SK-N-SH treated with all-trans-retinoic acid at 6 μM for 48 hours (cell line): Measurements from ENCODE around the gene POLR2C.

Experiments used
- ARNTL ChIP-seq: fragments of 450-650 bp; formaldehyde crosslinking; IDR thresholded peaks from 2 replicates; pipeline ENCODE4 v1.5.0; 2020; ENCODE audit warnings: low read depth, mild to moderate bottlenecking, moderate library complexity, borderline replicate concordance
- RARB ChIP-seq: fragments of 250-450 bp; sonication (Bioruptor Pico); IDR thresholded peaks from 2 replicates; pipeline ENCODE4 v1.8.0; 2021; ENCODE audit warnings: mild to moderate bottlenecking, moderate library complexity
- SNAI2 ChIP-seq: fragments of 250-450 bp; sonication (Bioruptor Pico); IDR thresholded peaks from 2 replicates; pipeline ENCODE4 v1.5.0; 2020; ENCODE audit warnings: mild to moderate bottlenecking, moderate library complexity
- TOX ChIP-seq: fragments of 250-450 bp; sonication (Bioruptor Pico); IDR thresholded peaks from 2 replicates; pipeline ENCODE4 v1.8.0; 2021; ENCODE audit warnings: mild to moderate bottlenecking, moderate library complexity, borderline replicate concordance
- ZC3H10 ChIP-seq: fragments of 250-450 bp; sonication (Bioruptor Pico); IDR thresholded peaks from 2 replicates; pipeline ENCODE4 v1.5.1; 2021; ENCODE audit warnings: mild to moderate bottlenecking, moderate library complexity
- ZFP3 ChIP-seq: fragments of 250-450 bp; sonication (Bioruptor Pico); IDR thresholded peaks from 2 replicates; pipeline ENCODE4 v1.5.0; 2020; ENCODE audit warnings: mild to moderate bottlenecking, moderate library complexity
- ZNF565 ChIP-seq: fragments of 450-650 bp; formaldehyde crosslinking; conservative IDR thresholded peaks from 2 replicates; pipeline ENCODE4 v1.5.0; 2020; ENCODE audit warnings: low read depth, mild to moderate bottlenecking, moderate library complexity
- TF ChIP-seq, protein P1 (sequence below): fragments of 250-450 bp; sonication (Bioruptor Pico); IDR thresholded peaks from 2 replicates; pipeline ENCODE4 v1.5.1; 2021; ENCODE audit warnings: mild to moderate bottlenecking, moderate library complexity
- TF ChIP-seq, protein P2 (sequence below): fragments of 250-450 bp; sonication (Bioruptor Pico); IDR thresholded peaks from 2 replicates; pipeline ENCODE4 v1.8.0; 2020; ENCODE audit warnings: mild to moderate bottlenecking, moderate library complexity, borderline replicate concordance
- TF ChIP-seq, protein P3 (sequence below): fragments of 250-450 bp; sonication (Bioruptor Pico); IDR thresholded peaks from 2 replicates; pipeline ENCODE4 v1.5.1; 2020; ENCODE audit warnings: low read depth, mild to moderate bottlenecking, moderate library complexity

DNA sequence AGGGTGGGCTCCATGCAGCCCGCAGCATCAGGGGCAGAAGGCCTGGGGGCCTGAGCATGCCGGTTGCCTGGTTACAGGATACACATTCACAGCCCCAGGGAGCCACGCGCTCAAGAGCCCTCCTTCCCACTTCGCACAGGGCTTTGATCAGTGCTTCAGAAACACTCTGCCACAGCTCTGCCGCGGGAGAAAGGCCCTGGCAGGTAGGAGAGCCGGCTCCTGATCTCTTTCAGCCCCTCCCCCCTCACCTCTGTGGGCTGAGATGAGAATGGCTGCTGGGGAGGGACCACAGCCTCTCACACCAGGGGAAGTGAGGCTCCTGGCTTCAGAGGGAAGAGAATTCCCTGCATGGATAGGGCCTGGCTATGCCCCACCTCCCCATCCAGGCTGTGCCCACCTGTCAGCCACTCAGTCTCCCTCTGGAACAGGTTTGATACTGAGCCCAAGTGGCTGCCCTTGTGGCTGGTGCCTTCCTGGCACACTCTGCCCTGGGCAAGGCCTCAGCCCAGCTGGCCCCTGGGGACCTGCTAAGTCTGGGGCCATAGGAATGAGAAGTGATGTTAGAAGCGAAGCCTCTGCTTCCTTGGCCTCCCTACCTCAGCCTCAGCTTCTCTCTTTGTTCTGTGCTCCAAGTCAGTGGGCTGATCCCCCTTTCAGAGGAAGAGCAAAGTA, 15.2 kb downstream of the POLR2C start:
- TF ChIP-seq, protein P1, sequence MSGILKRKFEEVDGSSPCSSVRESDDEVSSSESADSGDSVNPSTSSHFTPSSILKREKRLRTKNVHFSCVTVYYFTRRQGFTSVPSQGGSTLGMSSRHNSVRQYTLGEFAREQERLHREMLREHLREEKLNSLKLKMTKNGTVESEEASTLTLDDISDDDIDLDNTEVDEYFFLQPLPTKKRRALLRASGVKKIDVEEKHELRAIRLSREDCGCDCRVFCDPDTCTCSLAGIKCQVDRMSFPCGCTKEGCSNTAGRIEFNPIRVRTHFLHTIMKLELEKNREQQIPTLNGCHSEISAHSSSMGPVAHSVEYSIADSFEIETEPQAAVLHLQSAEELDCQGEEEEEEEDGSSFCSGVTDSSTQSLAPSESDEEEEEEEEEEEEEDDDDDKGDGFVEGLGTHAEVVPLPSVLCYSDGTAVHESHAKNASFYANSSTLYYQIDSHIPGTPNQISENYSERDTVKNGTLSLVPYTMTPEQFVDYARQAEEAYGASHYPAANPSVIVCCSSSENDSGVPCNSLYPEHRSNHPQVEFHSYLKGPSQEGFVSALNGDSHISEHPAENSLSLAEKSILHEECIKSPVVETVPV: no peak
- TF ChIP-seq TOX (CRISPR knock-in tag) (no peak), ZFP3 (CRISPR knock-in tag) (no peak), RARB (CRISPR knock-in tag) (no peak), ZNF565 (CRISPR knock-in tag) (no peak), SNAI2 (CRISPR knock-in tag) (no peak), ZC3H10 (CRISPR knock-in tag) (no peak), ARNTL (CRISPR knock-in tag) (no peak)
- TF ChIP-seq, protein P2, sequence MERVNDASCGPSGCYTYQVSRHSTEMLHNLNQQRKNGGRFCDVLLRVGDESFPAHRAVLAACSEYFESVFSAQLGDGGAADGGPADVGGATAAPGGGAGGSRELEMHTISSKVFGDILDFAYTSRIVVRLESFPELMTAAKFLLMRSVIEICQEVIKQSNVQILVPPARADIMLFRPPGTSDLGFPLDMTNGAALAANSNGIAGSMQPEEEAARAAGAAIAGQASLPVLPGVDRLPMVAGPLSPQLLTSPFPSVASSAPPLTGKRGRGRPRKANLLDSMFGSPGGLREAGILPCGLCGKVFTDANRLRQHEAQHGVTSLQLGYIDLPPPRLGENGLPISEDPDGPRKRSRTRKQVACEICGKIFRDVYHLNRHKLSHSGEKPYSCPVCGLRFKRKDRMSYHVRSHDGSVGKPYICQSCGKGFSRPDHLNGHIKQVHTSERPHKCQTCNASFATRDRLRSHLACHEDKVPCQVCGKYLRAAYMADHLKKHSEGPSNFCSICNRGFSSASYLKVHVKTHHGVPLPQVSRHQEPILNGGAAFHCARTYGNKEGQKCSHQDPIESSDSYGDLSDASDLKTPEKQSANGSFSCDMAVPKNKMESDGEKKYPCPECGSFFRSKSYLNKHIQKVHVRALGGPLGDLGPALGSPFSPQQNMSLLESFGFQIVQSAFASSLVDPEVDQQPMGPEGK (CRISPR knock-in tag): no peak
- TF ChIP-seq, protein P3, sequence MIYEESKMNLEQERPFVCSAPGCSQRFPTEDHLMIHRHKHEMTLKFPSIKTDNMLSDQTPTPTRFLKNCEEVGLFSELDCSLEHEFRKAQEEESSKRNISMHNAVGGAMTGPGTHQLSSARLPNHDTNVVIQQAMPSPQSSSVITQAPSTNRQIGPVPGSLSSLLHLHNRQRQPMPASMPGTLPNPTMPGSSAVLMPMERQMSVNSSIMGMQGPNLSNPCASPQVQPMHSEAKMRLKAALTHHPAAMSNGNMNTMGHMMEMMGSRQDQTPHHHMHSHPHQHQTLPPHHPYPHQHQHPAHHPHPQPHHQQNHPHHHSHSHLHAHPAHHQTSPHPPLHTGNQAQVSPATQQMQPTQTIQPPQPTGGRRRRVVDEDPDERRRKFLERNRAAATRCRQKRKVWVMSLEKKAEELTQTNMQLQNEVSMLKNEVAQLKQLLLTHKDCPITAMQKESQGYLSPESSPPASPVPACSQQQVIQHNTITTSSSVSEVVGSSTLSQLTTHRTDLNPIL (CRISPR knock-in tag): no peak
